ENCODE measurements around the gene SPTBN1.
A peak's percentile ranks its signal among the peaks of the same experiment; 100 is the strongest.

SPTBN1 gene

DNA sequence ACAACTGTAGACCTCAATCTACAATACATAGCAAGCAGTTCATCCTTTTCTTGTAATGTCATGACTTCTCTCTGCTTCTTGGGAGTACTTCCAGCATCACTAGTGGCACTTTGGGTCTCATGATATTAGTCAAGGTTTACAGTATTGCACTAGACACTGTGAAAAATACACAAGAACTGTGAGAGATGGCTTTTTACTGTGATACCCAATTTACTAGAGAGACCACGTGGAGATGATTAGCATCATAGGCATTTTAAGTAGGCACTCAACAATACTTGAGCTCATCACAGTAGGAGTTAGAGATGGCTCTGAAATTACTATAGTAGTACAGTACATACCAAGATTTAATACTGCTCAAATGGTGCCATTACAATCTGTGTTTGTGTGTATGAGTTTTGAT is 154.6 kb downstream of the SPTBN1 start:
- H3K4me3 ChIP-seq (ENCODE audit: control insufficient read depth, low read depth, low read length), result no peak overlapping the region
- no peak for DNase-seq (ENCODE audit: low read depth)
- TF ChIP-seq CTCF (conservative IDR thresholded peaks at IDR 0.05; ENCODE audit: control insufficient read depth, insufficient read depth, low read depth, low read length), result no peak

DNA sequence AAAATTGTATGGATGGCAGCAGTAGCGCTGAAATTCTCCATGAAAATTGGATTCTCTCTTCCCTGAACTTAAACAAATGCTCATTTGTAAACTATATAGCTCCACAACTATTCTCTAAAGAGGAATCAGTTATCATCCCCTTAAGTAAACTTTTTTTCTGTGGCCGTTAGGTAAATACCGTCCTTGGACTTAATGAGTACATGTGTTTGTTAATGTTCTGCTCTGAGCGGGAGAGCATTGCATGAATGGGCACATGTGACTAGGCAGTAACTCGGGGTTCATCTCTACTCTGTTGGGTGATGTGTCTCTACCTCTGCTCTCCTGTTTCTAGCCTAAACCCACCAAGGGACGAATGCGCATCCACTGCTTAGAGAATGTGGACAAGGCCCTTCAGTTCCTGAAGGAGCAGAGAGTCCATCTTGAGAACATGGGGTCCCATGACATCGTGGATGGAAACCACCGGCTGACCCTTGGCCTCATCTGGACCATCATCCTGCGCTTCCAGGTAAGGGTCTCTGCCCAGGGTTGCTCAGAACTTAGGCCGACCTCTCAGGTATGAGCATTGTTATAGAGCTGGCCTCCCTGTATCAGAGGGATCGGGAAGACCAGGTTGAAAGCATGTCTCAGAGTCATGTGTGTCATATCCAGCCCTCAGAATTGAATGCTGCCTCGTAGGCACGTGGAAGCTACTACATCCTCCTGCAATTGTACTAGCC is 155.9 kb downstream of the SPTBN1 start:
- no peak for DNase-seq (ENCODE audit: low read depth)
- no peak for TF ChIP-seq CTCF (conservative IDR thresholded peaks at IDR 0.05; ENCODE audit: control insufficient read depth, insufficient read depth, low read depth, low read length)
- H3K4me3 ChIP-seq (ENCODE audit: control insufficient read depth, low read depth, low read length), result no peak overlapping the region

- no peak overlapping the region for H3K4me3 ChIP-seq (ENCODE audit: control insufficient read depth, low read depth, low read length)
- DNase-seq (ENCODE audit: low read depth), result no peak
- TF ChIP-seq CTCF (conservative IDR thresholded peaks at IDR 0.05; ENCODE audit: control insufficient read depth, insufficient read depth, low read depth, low read length), result no peak
Observed at GRCh38 chr2:54613386-54613785, 157.3 kb downstream of the SPTBN1 start.

DNA sequence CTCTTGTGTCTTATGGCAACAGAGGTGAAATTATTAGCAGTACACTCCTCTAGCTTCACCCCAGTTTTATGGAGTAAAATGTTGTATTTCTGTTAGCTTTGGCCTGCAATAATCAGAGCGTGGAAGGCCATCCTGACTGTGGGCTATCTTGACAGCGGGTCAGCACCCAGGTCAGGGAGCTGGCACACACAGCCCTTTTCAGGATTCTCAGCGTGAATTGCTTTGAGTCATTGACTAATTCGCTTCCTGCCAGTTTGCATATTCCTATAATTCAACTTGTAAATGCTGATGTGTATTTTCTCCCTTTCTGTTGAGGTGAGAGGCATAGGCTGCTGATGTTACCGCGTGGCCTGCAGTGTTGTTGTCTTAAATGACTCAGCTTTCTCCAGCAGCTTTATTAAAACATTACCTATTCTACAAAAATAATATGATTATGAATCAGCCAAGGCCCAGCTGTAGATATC is 157.7 kb downstream of the SPTBN1 start:
- TF ChIP-seq CTCF (conservative IDR thresholded peaks at IDR 0.05; ENCODE audit: control insufficient read depth, insufficient read depth, low read depth, low read length), result no peak
- peak; percentile 58 for DNase-seq (ENCODE audit: low read depth)
- H3K4me3 ChIP-seq (ENCODE audit: control insufficient read depth, low read depth, low read length), result no peak overlapping the region

DNA sequence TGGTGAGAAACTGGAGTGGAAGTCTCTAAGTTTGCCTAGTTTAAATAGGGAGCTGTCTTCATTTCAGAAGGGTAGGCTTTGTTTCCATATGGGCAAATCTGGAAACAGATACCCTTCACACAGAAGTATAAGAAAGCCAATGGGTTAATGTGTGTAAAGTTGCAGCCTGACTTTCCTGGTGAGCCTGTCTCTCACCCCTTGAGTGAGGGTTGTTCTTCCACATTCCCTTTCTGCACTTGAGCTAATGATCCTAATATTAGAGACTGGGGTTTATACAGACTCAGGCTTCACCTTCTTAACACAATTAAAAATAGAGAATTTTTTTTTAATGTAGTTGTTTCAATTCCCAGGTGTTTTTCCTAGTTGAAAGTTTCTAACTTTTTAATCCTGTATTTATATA is 158.7 kb downstream of the SPTBN1 start:
- TF ChIP-seq CTCF (conservative IDR thresholded peaks at IDR 0.05; ENCODE audit: control insufficient read depth, insufficient read depth, low read depth, low read length), result no peak
- DNase-seq (ENCODE audit: low read depth), result no peak
- H3K4me3 ChIP-seq (ENCODE audit: control insufficient read depth, low read depth, low read length), result no peak overlapping the region

- TF ChIP-seq CTCF (conservative IDR thresholded peaks at IDR 0.05; ENCODE audit: control insufficient read depth, insufficient read depth, low read depth, low read length), result no peak
- H3K4me3 ChIP-seq (ENCODE audit: control insufficient read depth, low read depth, low read length), result no peak overlapping the region
- no peak for DNase-seq (ENCODE audit: low read depth)
Observed at GRCh38 chr2:54615832-54616534, 159.9 kb downstream of the SPTBN1 start.
